GM18526 (cell line): ENCODE results near the gene LRRFIP1.

Experiments used
- POLR2A ChIP-seq: IDR thresholded peaks from 3 replicates; pipeline ENCODE4 v1.6.1; 2011; ENCODE audit not compliant: insufficient read length; ENCODE audit errors: extremely low read depth

Gene LRRFIP1

GRCh38 chr2:237706257-237706656 is 78.9 kb downstream of the LRRFIP1 start:
- no peak for TF ChIP-seq POLR2A

- no peak for TF ChIP-seq POLR2A
Measured at GRCh38 chr2:237708065-237708398, 80.6 kb downstream of the LRRFIP1 start.

GRCh38 chr2:237708491-237708890 is 81.1 kb downstream of the LRRFIP1 start:
- TF ChIP-seq POLR2A = no peak

GRCh38 chr2:237708961-237709360 is 81.6 kb downstream of the LRRFIP1 start:
- TF ChIP-seq POLR2A = no peak

GRCh38 chr2:237711458-237712150 is 84.2 kb downstream of the LRRFIP1 start:
- no peak for TF ChIP-seq POLR2A

GRCh38 chr2:237712477-237713377 is 85.3 kb downstream of the LRRFIP1 start:
- no peak for TF ChIP-seq POLR2A

GRCh38 chr2:237714690-237715458 is 87.5 kb downstream of the LRRFIP1 start:
- TF ChIP-seq POLR2A = no peak

GRCh38 chr2:237715459-237715947 is 88.1 kb downstream of the LRRFIP1 start:
- TF ChIP-seq POLR2A = no peak

GRCh38 chr2:237716011-237716410 is 88.6 kb downstream of the LRRFIP1 start:
- TF ChIP-seq POLR2A = no peak

- no peak for TF ChIP-seq POLR2A
Measured at GRCh38 chr2:237717366-237718276, 90.2 kb downstream of the LRRFIP1 start.

GRCh38 chr2:237718277-237718634 is 90.9 kb downstream of the LRRFIP1 start:
- TF ChIP-seq POLR2A = no peak

- TF ChIP-seq POLR2A = no peak
Measured at GRCh38 chr2:237720444-237720843, 93.1 kb downstream of the LRRFIP1 start.

GRCh38 chr2:237720957-237721356 is 93.6 kb downstream of the LRRFIP1 start:
- TF ChIP-seq POLR2A = no peak

GRCh38 chr2:237721458-237721857 is 94.1 kb downstream of the LRRFIP1 start:
- no peak for TF ChIP-seq POLR2A

GRCh38 chr2:237722616-237723015 is 95.2 kb downstream of the LRRFIP1 start:
- no peak for TF ChIP-seq POLR2A
